ENCODE measurements around the gene YBX2.

DNA sequence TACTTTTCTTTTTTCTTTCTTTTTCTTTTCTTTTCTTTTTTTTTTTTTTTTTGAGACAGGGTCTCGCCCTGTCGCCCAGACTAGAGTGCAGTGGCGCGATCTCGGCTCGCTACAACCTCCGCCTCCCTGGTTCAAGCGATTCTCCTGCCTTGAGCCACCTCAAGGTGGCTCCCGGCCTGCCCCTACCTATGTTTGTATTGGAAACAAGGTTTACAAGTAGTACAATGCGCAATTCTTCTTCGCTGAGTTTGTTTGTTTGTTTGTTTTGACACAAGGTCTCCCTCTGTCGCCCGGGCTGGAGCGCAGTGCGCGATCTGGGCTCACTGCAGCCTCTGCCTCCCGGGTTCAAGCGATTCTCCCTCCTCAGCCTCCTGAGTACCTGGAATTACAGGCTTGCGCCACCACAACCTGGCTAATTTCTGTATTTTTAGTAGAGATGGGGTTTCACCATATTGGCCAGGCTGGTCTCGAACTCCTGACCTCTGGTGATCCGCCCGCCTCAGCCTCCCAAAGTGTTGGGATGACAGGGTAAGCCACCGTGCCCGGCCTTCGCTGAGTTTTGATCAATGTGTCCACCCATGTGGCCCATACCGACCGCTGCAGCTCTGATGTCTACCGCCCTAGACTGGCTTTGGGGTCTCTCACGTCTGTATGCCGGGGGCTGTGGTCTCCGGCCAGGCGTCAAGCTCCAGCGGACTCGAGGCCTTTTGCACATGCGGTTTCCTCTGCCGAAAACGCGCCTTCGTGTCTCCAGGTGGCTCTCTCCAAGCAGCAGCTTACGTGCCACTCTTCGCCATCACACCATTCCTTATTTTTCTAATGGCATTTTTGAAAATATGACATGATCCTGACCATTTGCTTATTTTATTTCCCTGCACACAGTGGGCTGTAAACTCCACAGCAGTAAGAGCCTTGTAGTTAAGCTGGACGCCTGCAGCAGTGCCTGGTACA lies 1.1 kb upstream of the YBX2 start:
- TF ChIP-seq EP300 (IDR thresholded peaks at IDR 0.05), result no peak
- TF ChIP-seq CTCF (IDR thresholded peaks at IDR 0.05), result no peak

Data from gastroesophageal sphincter (tissue), 3 donors.